PFSK-1 (cell line): ENCODE measurements around the gene CWC27.

ENCODE experiments used
- FOXP2 ChIP-seq: optimal IDR thresholded peaks from 2 replicates; pipeline ENCODE3; 2011; ENCODE audit warnings: borderline replicate concordance, control low read depth, inconsistent platforms; ENCODE audit not compliant: insufficient read depth; ENCODE audit errors: extremely low read length, extremely low read depth
- POLR2AphosphoS5 ChIP-seq: IDR thresholded peaks from 2 replicates; pipeline ENCODE4 v1.6.1; 2012; ENCODE audit warnings: low read depth, mild to moderate bottlenecking, control low read depth, low read length, moderate library complexity
- REST ChIP-seq, 2 experiments: IDR thresholded peaks; 2 replicates each; pipeline versions ENCODE4 v1.6.1 to v1.8.0; 2011 to 2012; ENCODE audit warnings: low read depth in 2 of 2, low read length in 2 of 2, control low read depth in 1 of 2, inconsistent platforms in 1 of 2, mild to moderate bottlenecking in 1 of 2, moderate library complexity in 1 of 2; ENCODE audit not compliant: insufficient read depth in 1 of 2
- SIN3A ChIP-seq: IDR thresholded peaks from 2 replicates; pipeline ENCODE4 v1.6.1; 2012; ENCODE audit warnings: mild to moderate bottlenecking, low read length, moderate library complexity, borderline replicate concordance; ENCODE audit not compliant: insufficient read depth
- TAF1 ChIP-seq: IDR thresholded peaks from 2 replicates; pipeline ENCODE4 v1.6.1; 2012; ENCODE audit warnings: low read length, control low read depth, borderline replicate concordance; ENCODE audit not compliant: insufficient read depth

The CWC27 gene

GRCh38 chr5:64873441-64873840 lies 104.7 kb downstream of the CWC27 start:
- no peak for TF ChIP-seq SIN3A
- no peak for TF ChIP-seq POLR2AphosphoS5
- no peak for TF ChIP-seq TAF1
- TF ChIP-seq REST (IDR thresholded peaks at IDR 0.05; ENCODE audit: insufficient read depth in 1 of 2, low read depth in 2 of 2, low read length in 2 of 2) = no peak
- TF ChIP-seq FOXP2 = no peak

GRCh38 chr5:64874753-64875152 lies 106.0 kb downstream of the CWC27 start:
- no peak for TF ChIP-seq TAF1
- TF ChIP-seq REST (IDR thresholded peaks at IDR 0.05; ENCODE audit: insufficient read depth in 1 of 2, low read depth in 2 of 2, low read length in 2 of 2) = no peak
- TF ChIP-seq SIN3A = no peak
- no peak for TF ChIP-seq POLR2AphosphoS5
- TF ChIP-seq FOXP2 = no peak

- no peak for TF ChIP-seq FOXP2
- TF ChIP-seq TAF1 = no peak
- no peak for TF ChIP-seq REST (IDR thresholded peaks at IDR 0.05; ENCODE audit: insufficient read depth in 1 of 2, low read depth in 2 of 2, low read length in 2 of 2)
- TF ChIP-seq SIN3A = no peak
- no peak for TF ChIP-seq POLR2AphosphoS5
These were observed 107.5 kb downstream of the CWC27 start for GRCh38 chr5:64876203-64876602.

- TF ChIP-seq FOXP2 = no peak
- no peak for TF ChIP-seq TAF1
- TF ChIP-seq REST (IDR thresholded peaks at IDR 0.05; ENCODE audit: insufficient read depth in 1 of 2, low read depth in 2 of 2, low read length in 2 of 2) = no peak
- no peak for TF ChIP-seq SIN3A
- TF ChIP-seq POLR2AphosphoS5 = no peak
These were observed 112.1 kb downstream of the CWC27 start for GRCh38 chr5:64880821-64881220.

- no peak for TF ChIP-seq SIN3A
- no peak for TF ChIP-seq TAF1
- no peak for TF ChIP-seq FOXP2
- no peak for TF ChIP-seq POLR2AphosphoS5
- no peak for TF ChIP-seq REST (IDR thresholded peaks at IDR 0.05; ENCODE audit: insufficient read depth in 1 of 2, low read depth in 2 of 2, low read length in 2 of 2)
These were observed 115.2 kb downstream of the CWC27 start for GRCh38 chr5:64883912-64884311.
